Mononuclear cell (primary cell): ENCODE results near the gene ESAM. TPM values are rescaled to one million over a fixed set of nuclear protein-coding genes. Genes with fewer than 3 reads are reported as not detected.
A peak's percentile ranks its signal among the peaks of the same experiment; 100 is the strongest.

Experiments used
- H3K27me3 ChIP-seq: 2 replicates; pipeline ENCODE4 v1.6.0; 2011; ENCODE audit warnings: low read length, control low read depth; ENCODE audit not compliant: insufficient read depth
- H3K4me1 ChIP-seq: 2 replicates; pipeline ENCODE4 v1.5.1; 2011; ENCODE audit warnings: mild to moderate bottlenecking, low read length, control low read depth; ENCODE audit not compliant: insufficient read depth
- H3K4me3 ChIP-seq: 2 replicates; pipeline ENCODE4 v1.5.1; 2011; ENCODE audit warnings: mild to moderate bottlenecking, low read length, moderate library complexity
- H3K9me3 ChIP-seq: 2 replicates; pipeline ENCODE4 v1.5.1; 2011; ENCODE audit warnings: low read depth, mild to moderate bottlenecking, control low read depth, low read length
- total RNA-seq: library from RNA; depleted of rRNA; stranded (reverse); fragments of >200 nt; gene quantifications from one replicate; pipeline ENCODE4 v1.2.3, GENCODE V29; 2012

ESAM gene
- total RNA-seq, 1 donor, result 9.4 TPM

GRCh38 chr11:124751741-124752470, 10.2 kb downstream of the ESAM start, which contains the start of gene VSIG2:
Gene VSIG2, minus strand, starts transcription at chr11:124752255. Its CDS starts 118 bp downstream, at chr11:124752137.
- peaks cover 42% of the 10 kb centered on the region for H3K4me1 ChIP-seq
- H3K4me3 ChIP-seq, result no peak within 1 kb of the TSS
- no peaks in the 10 kb centered on the region for H3K9me3 ChIP-seq
- H3K27me3 ChIP-seq, result no peaks in the 10 kb centered on the region

GRCh38 chr11:124751391-124751740, 10.7 kb downstream of the ESAM start:
- Histone ChIP-seq H3K27me3 (no peaks in the 10 kb centered on the region), H3K4me3 (no peak overlapping the region), H3K4me1 (peaks cover 43% of the 10 kb centered on the region), H3K9me3 (no peaks in the 10 kb centered on the region)

- H3K9me3 ChIP-seq, result no peaks in the 10 kb centered on the region
- no peaks in the 10 kb centered on the region for H3K27me3 ChIP-seq
- no peak overlapping the region for H3K4me3 ChIP-seq
- H3K4me1 ChIP-seq, result peaks cover 54% of the 10 kb centered on the region
Measured at GRCh38 chr11:124749912-124750311, 12.2 kb downstream of the ESAM start.

- H3K4me1 ChIP-seq, result peaks cover 54% of the 10 kb centered on the region
Measured at GRCh38 chr11:124748481-124749343, 13.4 kb downstream of the ESAM start.

GRCh38 chr11:124748100-124748418, 14.0 kb downstream of the ESAM start:
- H3K4me3 ChIP-seq, result no peak overlapping the region
- no peaks in the 10 kb centered on the region for H3K27me3 ChIP-seq

More at GRCh38 chr11:124748481-124749343, 13.4 kb downstream of the ESAM start:
- Histone ChIP-seq H3K9me3 (no peaks in the 10 kb centered on the region), H3K4me3 (no peak overlapping the region), H3K27me3 (no peaks in the 10 kb centered on the region)

GRCh38 chr11:124747406-124748099, 14.5 kb downstream of the ESAM start:
- no peaks in the 10 kb centered on the region for H3K9me3 ChIP-seq
- no peaks in the 10 kb centered on the region for H3K27me3 ChIP-seq
- peaks cover 48% of the 10 kb centered on the region for H3K4me1 ChIP-seq
- H3K4me3 ChIP-seq, result no peak overlapping the region

More at GRCh38 chr11:124748100-124748418, 14.0 kb downstream of the ESAM start:
- Histone ChIP-seq H3K4me1 (peaks cover 52% of the 10 kb centered on the region), H3K9me3 (no peaks in the 10 kb centered on the region)

- Histone ChIP-seq H3K27me3 (no peaks in the 10 kb centered on the region), H3K9me3 (no peaks in the 10 kb centered on the region), H3K4me3 (peak overlapping the region; percentile 65), H3K4me1 (peaks cover 49% of the 10 kb centered on the region)
Measured at GRCh38 chr11:124746621-124747243, 15.4 kb downstream of the ESAM start.

GRCh38 chr11:124745835-124746620, 16.1 kb downstream of the ESAM start:
- H3K4me3 ChIP-seq, result peak overlapping the region; percentile 65
- no peaks in the 10 kb centered on the region for H3K27me3 ChIP-seq
- H3K4me1 ChIP-seq, result peaks cover 56% of the 10 kb centered on the region
- H3K9me3 ChIP-seq, result no peaks in the 10 kb centered on the region

- Histone ChIP-seq H3K4me1 (peaks cover 62% of the 10 kb centered on the region), H3K4me3 (no peak overlapping the region), H3K9me3 (no peaks in the 10 kb centered on the region), H3K27me3 (no peaks in the 10 kb centered on the region)
Measured at GRCh38 chr11:124745270-124745834, 16.7 kb downstream of the ESAM start.

- peaks cover 49% of the 10 kb centered on the region for H3K4me1 ChIP-seq
- no peaks in the 10 kb centered on the region for H3K9me3 ChIP-seq
- H3K27me3 ChIP-seq, result no peaks in the 10 kb centered on the region
- H3K4me3 ChIP-seq, result no peak overlapping the region
Measured at GRCh38 chr11:124743050-124743449, 19.0 kb downstream of the ESAM start.

GRCh38 chr11:124742555-124742954, 19.5 kb downstream of the ESAM start:
- H3K4me1 ChIP-seq, result peaks cover 54% of the 10 kb centered on the region
- no peak overlapping the region for H3K4me3 ChIP-seq
- H3K27me3 ChIP-seq, result no peaks in the 10 kb centered on the region
- H3K9me3 ChIP-seq, result no peaks in the 10 kb centered on the region

GRCh38 chr11:124740277-124740882, 21.7 kb downstream of the ESAM start:
- Histone ChIP-seq H3K4me3 (peak overlapping the region; percentile 53), H3K9me3 (no peaks in the 10 kb centered on the region), H3K27me3 (no peaks in the 10 kb centered on the region), H3K4me1 (peaks cover 62% of the 10 kb centered on the region)

GRCh38 chr11:124739479-124740276, 22.4 kb downstream of the ESAM start, which contains the start of gene NRGN:
Gene NRGN, plus strand, starts transcription at chr11:124739942. Its CDS starts 143 bp downstream, at chr11:124740085.
- Histone ChIP-seq H3K27me3 (no peaks in the 10 kb centered on the region), H3K4me1 (peaks cover 64% of the 10 kb centered on the region), H3K9me3 (no peaks in the 10 kb centered on the region), H3K4me3 (peak within 1 kb of the TSS; percentile 53)
